Forelimb muscle (tissue), 1 donor: ENCODE results near the gene KAT6B. TPM values are rescaled to one million over a fixed set of nuclear protein-coding genes. Genes with fewer than 3 reads are reported as not detected.
"Not testable (repeated sequence)": the region's sequence is repeated elsewhere in the genome, so short reads cannot be mapped to it uniquely, and the experiment has no call there.

Source experiments
- DNase-seq: peaks from one replicate; pipeline ENCODE4 v3.0.0-alpha.2; 2013; ENCODE audit warnings: low read depth
- polyA plus RNA-seq: library from polyadenylated mRNA; unstranded; fragments of 120-200 nt; gene quantifications from one replicate; pipeline ENCODE4 v1.2.1, GENCODE V29; 2013; ENCODE audit not compliant: insufficient read length

The KAT6B gene
- polyA plus RNA-seq, 1 donor = 17.2 TPM

DNA sequence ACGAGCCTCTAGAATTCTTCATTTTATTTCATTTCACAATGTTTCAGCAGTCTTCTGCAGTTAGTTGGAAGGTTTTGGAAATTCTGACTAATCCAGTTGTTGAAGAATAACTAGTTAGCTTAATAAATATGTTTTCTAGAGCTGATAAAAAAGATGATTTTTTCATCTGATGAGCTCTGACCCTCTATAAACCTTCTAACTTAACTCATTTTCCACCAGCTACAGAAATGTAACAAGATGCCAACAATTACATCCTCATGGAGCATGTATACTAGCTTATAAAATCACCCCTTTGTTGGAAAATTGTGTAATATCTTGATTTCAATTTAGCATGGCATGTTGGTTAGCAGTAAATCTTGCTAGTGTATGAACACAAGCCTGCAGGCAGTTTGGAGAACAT lies 33.1 kb downstream of the KAT6B start:
- no peak for DNase-seq

DNA sequence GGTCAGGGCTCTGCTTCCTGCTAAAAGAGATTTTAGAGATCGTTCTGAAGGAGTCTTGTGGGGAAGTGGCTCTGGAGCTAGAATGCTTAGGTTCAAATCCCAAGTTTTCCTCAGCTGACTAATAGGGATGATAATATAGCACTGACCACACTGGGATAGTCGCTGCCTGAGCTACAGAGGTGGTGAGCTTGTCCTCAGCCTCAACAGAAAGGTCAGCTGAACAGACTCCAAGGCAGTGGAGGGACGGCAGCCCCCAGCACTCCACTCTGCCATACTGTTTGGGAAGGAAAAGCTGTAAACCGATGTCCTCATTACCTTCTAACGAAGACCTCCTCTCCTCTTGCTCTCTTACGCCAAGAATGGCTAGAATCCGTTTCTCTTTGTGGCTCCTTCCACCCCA lies 36.2 kb downstream of the KAT6B start:
- DNase-seq = no peak

DNA sequence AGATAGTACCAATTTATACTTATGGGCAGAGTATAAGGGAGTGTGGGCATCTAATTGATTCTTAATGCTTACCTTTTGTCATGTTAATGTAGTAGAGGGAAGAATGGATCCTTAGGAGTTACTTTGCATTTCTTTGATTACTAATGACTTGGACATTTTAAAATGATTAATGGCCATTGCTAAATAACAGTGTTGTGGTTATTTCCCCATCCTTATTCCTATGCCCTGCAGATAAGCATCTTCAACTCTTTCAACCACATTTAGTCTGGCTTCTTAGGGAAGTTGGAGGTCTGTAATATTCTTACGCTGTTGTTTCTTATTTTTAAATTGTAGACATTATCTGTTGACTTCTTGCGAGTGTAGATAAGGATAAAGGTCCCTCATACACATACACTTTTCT lies 37.2 kb downstream of the KAT6B start:
- DNase-seq = no peak

DNA sequence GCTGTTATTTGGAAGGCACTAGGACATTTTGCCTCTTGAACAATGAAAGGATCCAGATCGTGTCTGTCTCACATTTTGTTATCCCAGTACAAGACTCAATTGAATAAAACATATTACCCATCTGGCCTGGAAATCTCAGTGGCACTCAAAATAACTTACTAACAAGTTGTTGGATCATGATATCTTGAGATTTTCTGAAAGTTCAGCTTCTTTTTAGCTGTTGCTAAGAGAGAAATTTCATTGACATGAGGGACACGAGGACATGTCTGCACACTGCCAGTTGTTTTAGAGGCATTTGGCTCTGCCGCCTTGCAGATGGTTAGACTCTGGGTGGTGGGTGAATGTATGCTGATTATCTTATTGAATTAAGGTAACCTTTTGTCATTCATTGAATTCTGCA lies 41.0 kb downstream of the KAT6B start:
- DNase-seq = no peak

DNA sequence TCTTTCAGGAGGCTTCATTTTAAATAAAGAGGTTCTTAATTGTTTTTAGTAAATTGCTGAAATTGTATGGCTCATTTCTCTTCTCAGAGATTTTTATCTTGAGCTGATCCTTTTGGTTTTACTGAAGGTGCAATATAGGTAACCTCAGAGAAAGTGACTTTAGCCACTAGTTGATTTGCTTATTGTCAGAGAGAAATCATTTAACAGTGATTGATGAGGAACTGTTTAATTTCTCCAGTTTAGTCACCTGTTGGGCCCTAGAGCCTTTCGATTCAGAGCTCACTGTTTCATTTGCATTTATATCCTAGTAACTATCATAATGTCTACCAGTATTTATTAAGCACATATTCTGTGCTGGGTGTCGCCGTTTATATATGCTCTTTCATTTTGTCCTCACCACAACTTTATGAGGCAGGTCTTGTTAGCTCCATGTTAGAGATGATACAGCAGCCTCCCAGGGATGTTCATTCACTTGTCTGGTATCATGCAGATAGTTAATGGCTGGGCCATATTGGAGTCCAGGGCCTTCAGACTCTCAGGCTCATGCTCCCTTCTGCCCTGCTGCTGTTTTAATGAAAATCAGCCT lies 42.1 kb downstream of the KAT6B start:
- no peak for DNase-seq

DNA sequence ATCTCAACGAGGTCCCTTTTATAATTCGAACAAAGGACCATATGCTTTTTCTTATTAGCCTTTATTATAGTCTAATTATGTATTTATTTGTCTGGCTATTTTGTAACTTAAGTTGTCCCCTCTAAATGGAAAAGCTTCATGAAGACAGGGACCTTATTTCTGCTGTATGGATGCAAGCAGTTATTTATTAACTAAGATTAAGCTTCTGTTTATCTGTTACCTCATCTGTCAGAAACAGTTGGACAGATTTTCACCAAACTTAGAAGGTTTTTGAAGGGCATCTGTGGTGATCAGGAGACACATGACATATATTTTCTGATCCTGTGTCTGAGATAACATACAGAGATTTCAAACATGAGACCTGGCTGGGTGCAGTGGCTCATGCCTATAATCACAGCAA lies 43.2 kb downstream of the KAT6B start:
- no peak for DNase-seq

DNA sequence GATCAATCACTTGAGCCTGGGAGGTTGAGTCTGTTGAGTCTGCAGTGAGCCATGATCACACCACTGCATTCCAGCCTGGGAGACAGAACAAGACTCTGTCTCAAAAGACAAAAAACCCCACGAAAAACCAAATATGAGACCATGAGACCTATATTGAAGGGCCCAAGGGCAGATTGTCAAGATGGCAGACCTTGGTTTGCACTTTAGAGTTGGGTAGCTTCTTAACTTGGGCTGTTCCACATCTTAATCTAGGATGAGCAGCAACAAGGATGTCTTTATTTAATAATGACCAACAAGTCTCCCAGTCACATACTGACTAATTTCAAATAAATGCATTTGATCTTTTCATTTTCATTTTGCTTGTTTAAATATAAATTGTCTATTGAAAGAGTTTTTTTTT lies 43.8 kb downstream of the KAT6B start:
- no peak for DNase-seq

DNA sequence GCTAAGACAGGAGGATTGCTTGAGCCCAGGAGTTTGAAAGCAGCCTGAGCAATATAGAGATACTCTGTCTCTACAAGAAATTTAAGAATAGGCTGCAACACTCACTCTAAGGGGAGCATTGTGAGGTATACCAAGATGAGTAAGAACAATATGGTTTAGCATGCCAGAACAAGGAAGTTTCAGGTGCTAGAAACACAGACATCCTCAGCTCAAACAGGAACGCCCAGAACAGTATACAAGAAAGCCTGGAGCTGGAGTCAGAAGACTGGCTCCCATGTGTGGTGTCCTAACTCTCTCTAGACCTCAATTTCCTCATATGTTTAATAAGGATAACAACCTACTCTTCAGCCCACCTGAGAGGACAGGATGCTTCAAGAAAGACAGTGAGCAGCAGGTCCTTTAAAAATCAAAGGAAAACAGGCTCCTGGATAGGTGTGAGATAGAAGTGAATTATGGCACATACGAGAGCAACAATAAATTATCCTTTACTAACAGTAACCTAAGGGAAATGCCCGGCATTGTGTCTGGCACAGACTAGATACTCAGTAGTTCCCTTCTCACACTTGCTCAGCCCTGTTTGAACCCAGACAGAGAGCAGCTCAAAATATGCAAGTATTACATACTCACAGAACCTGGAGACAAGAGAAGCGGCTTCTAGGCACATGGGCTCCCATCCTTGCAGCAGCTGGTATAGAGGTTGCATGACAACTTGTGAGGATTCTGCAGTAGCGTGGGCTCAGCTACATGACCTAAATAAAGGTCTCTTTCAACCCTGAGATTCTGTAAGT lies 45.4 kb downstream of the KAT6B start:
- DNase-seq = no peak

DNA sequence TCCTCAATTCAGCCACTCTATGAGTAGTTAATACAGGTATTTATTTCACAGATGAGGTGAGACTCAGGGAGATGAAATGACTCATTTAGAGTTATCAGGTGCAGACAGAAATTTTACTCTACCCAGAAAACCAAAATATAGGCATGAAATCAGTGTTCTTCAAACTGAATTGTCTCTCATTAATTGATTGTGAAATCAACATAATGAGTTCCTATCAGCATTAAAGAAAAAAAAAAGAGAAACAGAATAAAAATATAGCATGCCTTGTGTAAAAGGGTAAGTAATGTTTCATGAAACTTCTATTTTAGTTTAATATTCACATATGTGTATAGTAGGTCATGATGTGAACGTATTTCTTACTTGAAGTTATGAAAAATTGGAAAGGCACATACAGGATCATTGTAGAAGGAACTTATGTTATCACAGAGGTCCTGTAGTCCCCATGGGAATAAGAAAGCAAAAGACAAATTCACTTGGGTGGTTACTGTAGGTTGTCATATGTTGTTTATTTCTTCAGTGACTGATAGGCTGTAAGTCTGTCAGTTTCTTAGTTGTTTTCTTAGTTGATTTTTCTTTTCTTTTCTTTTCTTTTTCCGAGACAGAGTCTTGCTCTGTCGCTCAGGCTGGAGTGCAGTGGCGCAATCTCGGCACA lies 47.5 kb downstream of the KAT6B start:
- no peak for DNase-seq

DNA sequence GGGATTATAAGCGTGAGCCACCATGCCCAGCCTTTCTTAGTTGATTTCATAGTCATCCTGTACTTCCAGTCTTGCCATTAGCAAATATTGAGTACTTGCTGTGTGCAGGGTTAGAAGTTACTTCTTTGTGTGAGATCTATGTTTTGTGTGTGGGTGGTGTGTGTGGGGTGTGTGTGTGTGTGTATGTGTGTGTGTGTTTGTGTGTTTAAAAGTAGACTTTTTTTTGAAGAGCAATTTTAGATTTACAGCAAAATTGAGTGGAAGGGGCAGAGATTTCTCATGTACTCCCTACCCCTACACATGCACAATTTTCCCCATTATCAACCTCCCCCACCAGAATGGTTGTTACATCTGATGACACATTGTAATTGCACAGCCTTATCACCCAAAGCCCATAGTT lies 48.2 kb downstream of the KAT6B start:
- DNase-seq = no peak

DNA sequence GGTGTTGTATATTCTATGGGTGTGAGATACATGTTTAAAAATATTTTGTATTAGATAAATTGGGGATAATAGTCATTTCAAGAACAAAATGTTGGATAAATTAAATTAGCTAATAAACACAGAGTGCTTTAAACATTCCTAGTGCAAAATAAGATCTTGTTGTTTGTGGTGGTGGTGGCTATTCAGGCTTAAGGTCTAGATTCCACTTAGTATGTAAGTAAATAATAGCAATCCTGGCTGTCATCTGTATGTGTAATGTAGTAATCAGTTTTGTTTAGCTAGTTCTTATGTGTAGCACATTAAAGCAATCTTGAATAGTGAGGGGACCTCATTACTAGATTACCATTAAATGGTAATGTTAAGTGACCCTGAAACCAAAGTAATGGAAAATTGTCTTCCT lies 48.7 kb downstream of the KAT6B start:
- no peak for DNase-seq

DNA sequence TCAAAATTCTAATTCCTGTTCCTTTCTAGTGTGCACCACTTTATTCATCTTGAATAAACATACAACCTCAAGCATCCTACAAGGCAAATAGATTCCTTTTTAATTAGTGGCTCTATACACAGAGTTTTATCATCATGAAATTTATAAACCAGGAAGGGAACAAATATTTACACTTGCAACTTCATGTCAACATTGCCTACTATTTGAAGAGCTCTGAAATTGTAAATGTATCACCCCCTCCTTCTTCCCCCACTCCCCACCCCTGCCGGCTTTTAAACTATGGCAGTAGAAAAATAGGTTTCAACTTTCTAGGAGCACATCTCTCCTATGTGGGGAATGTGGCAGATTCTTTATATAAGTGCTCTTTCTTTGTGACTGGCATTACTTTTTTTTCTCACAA lies 49.6 kb downstream of the KAT6B start:
- no peak for DNase-seq

DNA sequence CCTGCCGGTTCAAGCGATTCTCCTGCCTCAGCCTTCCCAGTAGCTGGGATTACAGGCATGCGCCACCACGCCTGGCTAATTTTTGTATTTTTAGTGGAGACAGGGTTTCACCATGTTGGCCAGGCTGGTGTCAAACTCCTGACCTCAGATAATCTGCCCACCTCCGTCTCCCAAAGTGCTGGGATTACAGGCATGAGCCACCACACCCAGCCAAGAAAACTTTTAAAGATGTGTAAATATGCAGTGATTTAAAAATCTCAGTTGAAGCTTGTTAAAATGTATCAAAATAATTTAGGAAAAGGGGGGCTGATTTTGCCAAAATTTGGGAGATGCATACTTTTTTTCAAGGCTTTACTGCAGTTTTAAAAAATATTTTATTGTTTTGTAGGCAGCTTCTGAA lies 50.7 kb downstream of the KAT6B start:
- DNase-seq = not testable (repeated sequence)

DNA sequence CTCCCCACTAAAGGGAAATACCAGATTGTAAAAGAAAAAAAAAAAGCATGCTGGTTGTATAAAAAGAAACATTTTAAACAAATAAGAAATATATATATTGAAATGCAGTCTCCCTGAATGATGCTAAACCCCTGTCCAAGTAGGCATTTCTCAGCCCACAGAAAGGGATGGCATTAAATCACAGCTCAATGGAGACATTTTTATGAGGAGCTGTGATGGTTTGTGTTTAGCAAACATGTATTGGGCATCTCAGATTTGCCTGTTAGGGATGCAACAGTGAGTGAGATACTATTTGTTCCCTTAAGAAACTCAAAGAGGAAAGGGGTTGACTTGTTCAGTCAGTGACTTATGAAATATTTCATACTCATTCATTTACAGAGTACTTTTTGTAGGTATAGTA lies 51.5 kb downstream of the KAT6B start:
- DNase-seq = no peak

DNA sequence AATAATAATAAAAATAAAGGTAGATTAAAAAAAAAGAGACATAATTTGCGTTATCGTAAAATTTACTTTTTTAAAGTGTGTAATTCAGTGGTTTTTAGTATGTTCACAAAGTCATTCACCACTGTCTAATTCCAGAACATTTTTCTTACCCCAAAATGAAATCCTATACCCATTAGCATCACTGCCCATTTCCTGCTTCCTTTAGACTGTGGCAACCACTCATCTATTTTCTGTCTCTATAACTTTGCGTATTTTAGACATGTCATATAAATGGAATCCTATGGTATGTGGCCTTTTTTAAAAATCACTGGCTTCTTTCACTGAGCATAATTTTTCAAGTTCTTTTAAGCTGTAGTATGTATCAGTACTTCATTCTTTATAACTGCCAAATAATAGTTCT lies 53.6 kb downstream of the KAT6B start:
- DNase-seq = no peak

DNA sequence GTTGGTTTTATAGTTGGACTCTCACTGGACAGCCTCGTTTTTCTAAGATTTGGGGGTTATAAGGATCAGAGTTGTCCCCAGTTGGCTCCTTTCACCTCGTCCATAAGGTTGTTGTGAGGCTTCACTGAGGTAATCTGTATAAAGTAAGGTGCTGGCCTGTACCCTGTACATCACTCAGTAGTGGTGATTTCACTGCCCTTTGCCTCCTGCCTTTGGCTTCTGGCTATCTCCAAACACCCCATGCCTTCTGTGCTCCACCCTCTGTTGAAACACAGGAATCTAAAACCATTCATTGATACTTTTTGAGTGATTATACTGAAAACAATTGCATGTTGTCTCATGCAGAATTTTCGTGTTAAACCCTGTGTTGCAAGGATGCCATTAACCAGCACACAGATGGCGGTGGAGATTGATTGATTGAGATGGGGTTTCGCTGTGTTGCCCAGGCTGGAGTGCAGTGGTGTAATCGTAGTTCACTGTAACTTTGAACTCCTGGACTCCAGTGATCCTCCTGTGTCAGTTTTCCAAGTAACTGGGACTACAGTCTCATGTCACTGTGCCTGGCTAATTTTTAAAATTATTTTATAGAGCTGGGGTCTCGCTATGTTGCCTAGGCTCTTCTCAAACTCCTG lies 55.0 kb downstream of the KAT6B start:
- no peak for DNase-seq

DNA sequence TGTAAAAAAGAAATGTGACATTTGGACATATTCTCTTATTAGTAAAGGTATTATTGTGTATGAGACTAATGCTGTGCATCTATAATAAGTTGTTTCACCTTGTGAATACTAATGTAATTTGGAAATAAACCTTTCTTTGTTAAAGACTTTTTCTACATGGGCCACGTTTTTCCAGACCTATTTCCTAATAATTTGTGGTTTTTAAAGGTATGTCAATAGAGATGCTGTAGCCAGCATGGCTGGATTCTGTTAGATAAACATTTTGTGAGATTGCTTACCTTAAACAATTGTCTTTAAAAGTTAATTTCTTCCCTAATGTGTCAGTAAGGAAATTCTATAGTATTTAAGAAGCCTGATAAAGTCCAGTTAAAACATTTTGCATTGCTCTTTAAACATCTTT lies 56.0 kb downstream of the KAT6B start:
- no peak for DNase-seq

DNA sequence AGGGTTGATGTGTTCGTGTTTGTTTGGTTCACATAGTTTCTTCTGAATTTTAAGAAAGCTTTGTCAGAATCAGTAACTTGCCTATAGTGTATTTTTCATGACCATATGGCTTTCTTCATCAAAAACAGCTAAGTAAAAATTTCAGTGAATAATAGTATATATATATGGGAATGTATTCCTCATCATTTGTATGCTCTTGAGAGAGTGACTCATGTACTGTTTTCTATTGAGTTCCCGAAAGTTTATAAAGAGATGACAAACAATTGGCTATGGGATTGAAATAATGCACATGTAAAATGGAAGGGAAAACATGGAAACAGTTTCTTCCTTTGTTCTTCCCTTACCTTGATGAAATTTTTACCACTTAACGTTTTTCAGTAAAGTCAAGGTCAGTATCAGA lies 56.4 kb downstream of the KAT6B start:
- no peak for DNase-seq

DNA sequence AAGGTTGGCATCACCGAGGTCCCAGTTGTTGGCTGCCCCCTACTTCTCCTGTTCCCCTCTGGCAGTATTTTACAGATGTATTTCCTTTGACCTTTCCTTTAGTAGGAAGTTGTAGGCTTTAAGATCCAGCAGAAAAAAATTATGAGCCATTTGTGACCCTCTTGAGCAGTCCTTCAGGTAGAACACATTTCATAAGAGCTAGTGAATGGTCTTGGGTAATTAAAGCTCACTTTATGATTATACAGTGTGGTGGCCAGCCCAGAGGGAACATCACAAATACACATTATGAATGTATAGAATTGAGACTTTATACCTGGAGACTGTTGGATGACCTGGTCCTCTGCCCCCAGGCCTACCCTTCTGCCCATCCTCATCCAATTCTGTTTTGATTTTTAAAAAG lies 57.0 kb downstream of the KAT6B start:
- DNase-seq = no peak

DNA sequence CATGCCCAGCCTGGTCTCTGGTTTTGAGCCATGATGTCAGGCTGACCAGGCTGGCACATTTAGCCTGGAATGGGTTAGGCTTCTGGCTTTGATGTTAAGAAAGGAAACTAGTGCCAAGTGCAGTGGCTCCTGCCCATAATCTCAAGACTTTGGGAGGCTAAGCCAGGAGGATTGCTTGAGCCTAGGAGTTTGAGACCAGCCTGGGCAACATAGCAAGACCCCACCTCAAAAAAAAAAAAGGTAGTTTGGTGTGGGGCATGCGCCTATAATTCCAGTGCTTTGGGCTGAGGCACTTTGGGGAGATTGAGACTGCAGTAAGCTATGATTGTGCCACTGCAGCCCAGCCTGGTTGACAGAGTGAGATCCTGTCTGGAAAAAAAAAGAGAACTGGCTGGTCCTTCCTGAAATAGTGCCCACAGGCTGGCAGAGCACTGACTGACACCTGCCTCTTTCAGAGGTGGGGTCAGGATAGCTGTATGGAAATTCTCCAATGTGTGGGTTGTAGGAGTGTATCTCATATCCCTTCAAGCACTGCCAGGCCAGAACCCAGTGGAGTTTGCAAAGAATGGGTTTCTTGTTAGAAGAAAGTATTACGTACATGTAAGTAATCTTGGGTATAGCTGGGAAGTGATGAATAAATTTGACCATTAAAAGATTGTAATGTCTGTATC lies 61.3 kb downstream of the KAT6B start:
- DNase-seq = no peak

DNA sequence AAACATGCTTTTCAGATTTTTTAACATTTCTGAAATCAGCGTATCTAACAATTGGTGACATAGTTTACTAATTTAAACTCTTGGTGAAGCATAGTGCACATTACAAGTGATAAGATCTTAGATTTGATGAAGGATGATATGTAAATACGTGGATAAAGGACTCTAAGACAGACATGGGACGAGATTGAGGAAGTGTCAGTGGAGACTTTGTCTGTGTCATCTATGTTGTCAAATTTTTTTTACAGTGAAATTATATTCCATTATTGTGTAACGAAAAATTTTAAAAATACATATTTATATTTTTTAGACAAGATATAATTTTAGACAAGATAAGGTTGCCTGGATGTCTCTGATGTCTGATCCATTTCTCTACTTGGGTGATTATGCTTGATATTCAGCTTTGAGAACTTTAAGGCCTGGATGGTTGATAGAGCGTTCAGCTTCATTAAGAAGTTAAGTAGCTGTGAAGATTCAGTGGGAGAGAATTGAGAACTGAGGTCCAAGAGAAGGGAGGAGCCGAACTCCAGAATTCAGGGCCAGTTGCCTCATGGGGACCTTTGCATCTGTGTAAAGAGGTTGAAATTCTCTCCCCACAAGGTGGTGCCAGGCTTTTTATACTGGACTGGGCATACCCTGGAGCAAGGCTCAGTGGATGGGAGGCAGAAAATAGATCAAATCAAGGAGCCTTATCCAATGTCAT lies 62.7 kb downstream of the KAT6B start:
- DNase-seq = no peak

DNA sequence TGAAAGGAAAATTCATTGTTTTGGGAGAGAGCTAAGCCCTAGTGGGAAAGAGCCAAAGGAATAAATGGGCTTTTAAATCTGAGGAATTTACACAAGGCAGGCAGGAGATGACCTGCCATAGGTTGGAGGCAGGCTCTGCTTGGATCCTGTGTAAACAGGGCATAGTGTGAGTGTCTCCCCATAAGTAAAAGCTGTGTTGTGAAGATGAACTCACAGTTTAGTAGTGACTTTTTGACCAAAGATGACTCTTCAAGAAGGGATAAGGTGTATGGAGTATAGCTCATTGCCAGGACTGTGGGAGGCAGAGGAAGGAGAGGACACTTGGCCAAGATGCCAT lies 63.2 kb downstream of the KAT6B start:
- DNase-seq = no peak
